Colonic mucosa (tissue), 4 donors: Measurements from ENCODE around the gene RPTOR. TPM values are rescaled to one million over a fixed set of nuclear protein-coding genes. Genes with fewer than 3 reads are reported as not detected.

ENCODE experiments used
- DNase-seq: peaks from one replicate; pipeline ENCODE4 v3.0.0-alpha.2; 2020
- H3K27ac ChIP-seq: fragments of 200-600 bp; one replicate; pipeline ENCODE4 v1.8.0; 2021
- H3K27me3 ChIP-seq: fragments of 200-600 bp; one replicate; pipeline ENCODE4 v1.8.0; 2021
- H3K36me3 ChIP-seq: fragments of 200-600 bp; one replicate; pipeline ENCODE4 v1.8.0; 2021
- H3K4me1 ChIP-seq: fragments of 200-600 bp; one replicate; pipeline ENCODE4 v1.8.0; 2021; ENCODE audit warnings: mild to moderate bottlenecking
- H3K4me3 ChIP-seq: fragments of 200-600 bp; one replicate; pipeline ENCODE4 v1.8.0; 2021
- H3K9ac ChIP-seq, 2 donors: one replicate each; pipeline ENCODE4 v1.7.0; 2013; ENCODE audit warnings: control low read depth in 2 of 2, low read depth in 2 of 2, low read length in 2 of 2
- H3K9me3 ChIP-seq: fragments of 200-600 bp; one replicate; pipeline ENCODE4 v1.8.0; 2021
- CTCF ChIP-seq: fragments of 200-600 bp; IDR thresholded peaks from one replicate; pipeline ENCODE4 v1.8.0; 2022; ENCODE audit warnings: antibody characterized with exemption, mild to moderate bottlenecking
- intact Hi-C: fragments of 100-400 bp; cut with DNase I; formaldehyde crosslinking; loops from one replicate; pipeline ENCODE4 v1.14.1; 2022
- total RNA-seq, 2 donors: library from RNA; stranded (reverse); fragmentation: NEBNext Ultra II Directional in 1 of 2; extraction: Animal tissue kit (Norgen Biotek cat#: 25700) in 1 of 2; gene quantifications; one replicate each; pipeline ENCODE4 v1.2.1, GENCODE V29; 2021
- donor health status: healthy.
- donor health status: DM: no; HTN: no; CAD: no.
- donor health status: DM: no; HTN: no; CAD: no.

RPTOR gene
- total RNA-seq, 2 donors from 2014 or later, result 21.2 to 39.6 TPM

- Histone ChIP-seq H3K27me3 (no peaks in the 10 kb centered on the region), H3K9ac (no peak overlapping the region), H3K4me3 (no peak overlapping the region), H3K9me3 (no peaks in the 10 kb centered on the region), H3K4me1 (peaks cover 6% of the 10 kb centered on the region), H3K36me3 (no peaks in the 10 kb centered on the region), H3K27ac (no peak overlapping the region)
- no peak for DNase-seq
- no peak for TF ChIP-seq CTCF
- intact Hi-C loops, result no loop called here
Measured at GRCh38 chr17:80591788-80592187, 47.1 kb downstream of the RPTOR start.

DNA sequence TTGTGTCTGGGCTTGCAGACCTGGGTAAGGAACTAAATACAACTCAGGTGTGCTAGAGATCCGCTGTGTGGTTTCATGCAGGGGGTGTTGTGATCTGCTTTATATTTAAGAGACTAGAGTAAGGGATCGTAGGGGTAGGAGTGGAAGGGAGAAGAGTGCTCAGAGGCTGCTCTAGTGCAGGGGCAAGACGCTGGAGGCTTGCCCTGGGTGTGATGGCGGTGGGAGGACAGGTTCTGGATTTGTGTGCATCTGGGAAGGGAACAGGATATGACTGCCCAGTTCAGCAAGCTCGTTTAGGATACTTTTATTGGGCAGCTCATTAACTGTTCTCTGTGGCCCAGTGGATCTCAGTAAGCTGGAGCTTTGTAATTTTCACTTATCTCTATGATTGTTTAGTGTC lies 47.6 kb downstream of the RPTOR start:
- DNase-seq, result no peak
- H3K4me3 ChIP-seq, result no peak overlapping the region
- no peak overlapping the region for H3K27ac ChIP-seq
- intact Hi-C loops, result no loop called here
- H3K4me1 ChIP-seq, result peaks cover 6% of the 10 kb centered on the region
- TF ChIP-seq CTCF, result no peak
- no peaks in the 10 kb centered on the region for H3K9me3 ChIP-seq
- H3K36me3 ChIP-seq, result no peaks in the 10 kb centered on the region
- H3K27me3 ChIP-seq, result no peaks in the 10 kb centered on the region
- H3K9ac ChIP-seq, result no peak overlapping the region

DNA sequence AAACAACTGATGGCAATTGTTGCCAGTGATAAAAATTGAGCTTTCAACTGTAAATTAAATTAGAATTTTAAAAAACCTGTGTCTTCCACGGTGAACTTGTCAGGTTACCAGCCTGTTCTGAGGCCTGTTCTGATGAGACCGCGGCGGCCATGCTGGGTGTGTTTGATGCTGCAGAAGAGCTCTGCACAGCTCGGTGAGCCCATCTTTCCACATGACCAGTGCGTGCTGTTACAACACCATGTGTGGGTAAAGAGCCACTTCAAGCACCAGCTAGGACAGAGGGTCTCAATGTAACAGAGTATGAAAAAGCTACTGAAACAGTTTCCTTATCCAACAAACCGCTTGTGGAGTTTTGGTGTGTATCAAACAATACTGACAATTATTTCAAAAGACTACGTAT lies 48.5 kb downstream of the RPTOR start:
- H3K4me1 ChIP-seq, result peaks cover 6% of the 10 kb centered on the region
- no peaks in the 10 kb centered on the region for H3K9me3 ChIP-seq
- intact Hi-C loops, result no loop called here
- no peaks in the 10 kb centered on the region for H3K36me3 ChIP-seq
- no peak overlapping the region for H3K9ac ChIP-seq
- no peak for DNase-seq
- no peak for TF ChIP-seq CTCF
- H3K27me3 ChIP-seq, result no peaks in the 10 kb centered on the region
- H3K27ac ChIP-seq, result no peak overlapping the region
- no peak overlapping the region for H3K4me3 ChIP-seq

DNA sequence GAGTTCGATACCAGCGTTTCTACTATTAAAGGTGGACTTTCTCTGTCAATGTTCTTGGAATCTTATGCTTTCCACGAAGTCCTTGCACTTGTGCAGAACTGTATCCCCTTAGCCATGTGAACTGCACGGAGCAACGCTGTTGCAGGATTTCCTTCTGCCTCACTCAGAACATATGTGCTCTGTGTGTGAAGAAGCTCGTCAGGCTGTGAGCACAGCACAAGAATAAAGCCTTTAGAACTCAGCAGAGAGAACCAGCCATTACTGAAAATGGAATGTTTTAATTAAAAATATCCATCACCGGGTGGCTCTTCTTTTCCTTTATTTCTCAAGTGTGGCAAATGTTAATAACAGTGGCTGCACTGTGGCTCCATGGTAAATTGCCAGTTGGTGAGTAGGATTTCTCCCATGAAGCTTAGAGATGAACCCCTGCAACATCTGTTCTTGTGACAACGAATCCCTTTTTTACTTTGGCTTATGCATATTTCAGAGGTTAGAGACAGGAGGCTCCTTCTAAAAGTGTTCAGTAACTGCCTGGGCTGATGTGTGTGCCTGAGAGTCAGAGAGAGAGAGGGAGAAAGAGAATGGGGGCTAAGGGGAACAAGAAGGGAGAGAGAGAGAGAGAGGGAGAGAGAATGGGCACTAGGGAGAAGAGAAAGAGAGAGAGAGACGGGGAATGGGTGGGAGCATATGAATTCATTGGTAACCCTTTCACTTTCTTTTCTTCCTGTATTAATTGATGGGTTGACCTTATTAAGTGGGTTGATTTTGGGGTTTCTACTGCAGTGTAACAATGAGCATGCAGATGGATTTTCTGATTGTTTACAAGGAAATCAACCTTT lies 50.0 kb downstream of the RPTOR start:
- Histone ChIP-seq H3K9ac (no peak overlapping the region), H3K27ac (no peak overlapping the region), H3K27me3 (no peaks in the 10 kb centered on the region), H3K4me3 (no peak overlapping the region), H3K4me1 (peaks cover 12% of the 10 kb centered on the region), H3K9me3 (no peaks in the 10 kb centered on the region), H3K36me3 (no peaks in the 10 kb centered on the region)
- intact Hi-C loops, result no loop called here
- TF ChIP-seq CTCF, result no peak
- no peak for DNase-seq

GRCh38 chr17:80596760-80597608 lies 52.3 kb downstream of the RPTOR start:
- Histone ChIP-seq H3K9me3 (no peaks in the 10 kb centered on the region), H3K27ac (no peak overlapping the region), H3K9ac (no peak overlapping the region), H3K4me1 (peaks cover 12% of the 10 kb centered on the region), H3K36me3 (no peaks in the 10 kb centered on the region), H3K27me3 (no peaks in the 10 kb centered on the region), H3K4me3 (no peak overlapping the region)
- DNase-seq, result no peak
- intact Hi-C loops, result no loop called here
- no peak for TF ChIP-seq CTCF
